ENCODE data around the gene FAM228B.
"Not testable (repeated sequence)": the region's sequence is repeated elsewhere in the genome, so short reads cannot be mapped to it uniquely, and the experiment has no call there.

Gene FAM228B

DNA sequence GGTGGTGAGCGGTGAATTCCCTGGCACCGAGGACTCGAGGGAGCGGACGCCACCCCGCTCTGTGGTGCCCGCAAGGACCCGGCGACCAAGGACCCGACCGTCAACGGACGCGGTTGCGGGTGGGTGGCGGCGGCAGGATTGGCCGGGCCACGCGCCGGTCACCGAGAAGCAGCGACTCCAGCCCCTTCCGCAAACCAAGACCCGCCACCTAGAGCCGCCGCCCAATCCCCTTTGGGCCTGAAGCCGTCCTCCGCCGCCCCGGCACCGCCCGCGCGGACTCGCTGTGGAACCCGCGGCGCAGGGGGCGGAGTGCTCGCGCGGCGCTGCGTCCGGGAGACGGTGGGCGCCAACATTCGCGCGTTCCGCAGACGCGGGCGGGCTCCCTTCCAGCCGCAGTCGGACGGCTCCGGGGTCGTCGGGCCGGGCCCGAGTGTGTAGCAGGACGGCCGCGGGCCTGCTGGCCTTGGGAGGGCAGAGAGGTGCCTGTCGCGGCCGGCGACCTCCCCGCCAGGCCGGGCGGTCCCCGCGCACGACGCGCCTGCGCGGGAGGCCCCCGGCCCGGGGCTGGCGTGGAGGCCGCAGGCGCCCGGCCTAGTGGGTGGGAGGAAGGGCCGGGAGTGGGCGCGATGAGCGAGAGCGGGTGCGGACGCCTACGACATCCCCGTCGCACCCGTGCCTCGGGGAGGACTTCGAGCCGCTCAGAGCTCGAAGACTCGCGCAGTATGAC, at the start of gene FAM228B, which contains the start of gene PFN4:
FAM228B (plus strand) TSS at position 275 of the 727 bp plus-strand sequence. CDS start 893 bp downstream, outside the sequence.
PFN4 (minus strand) TSS at position 140 of the 727 bp plus-strand sequence. CDS start 799 bp downstream, outside the sequence.
- DNase-seq (ENCODE audit: low read depth in 2 of 2), result peak; percentile 31 to 33

GRCh38 chr2:24073816-24074215, 49.5 kb upstream of the FAM228B start:
- no peak for DNase-seq (ENCODE audit: low read depth in 2 of 2)

DNA sequence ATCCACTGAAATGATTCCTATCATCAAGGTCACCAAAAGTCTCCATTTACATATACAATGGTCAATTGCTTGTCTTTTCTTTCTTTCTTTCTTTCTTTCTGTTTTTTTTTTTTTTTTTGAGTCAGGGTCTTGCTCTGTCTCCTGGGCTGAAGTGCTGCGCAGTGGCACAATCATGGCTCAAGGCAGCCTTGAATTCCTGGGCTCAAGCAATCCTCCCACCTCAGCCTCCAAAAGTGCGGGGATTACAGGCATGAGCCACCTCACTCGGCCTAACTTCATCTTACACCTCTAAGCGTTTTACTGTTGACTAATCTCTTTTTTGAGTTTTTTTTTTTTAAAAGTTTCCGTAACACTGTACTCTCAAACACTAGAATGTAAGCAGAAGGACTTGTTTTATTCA, 48.0 kb upstream of the FAM228B start:
- DNase-seq (ENCODE audit: low read depth in 2 of 2), result no peak

- peak; percentile 98 to 99 for DNase-seq (ENCODE audit: low read depth in 2 of 2)
These were observed 47.1 kb upstream of the FAM228B start, which contains the start of gene SF3B6 for GRCh38 chr2:24075915-24076848. Gene SF3B6, minus strand, starts transcription at chr2:24076326. Its CDS starts 97 bp downstream, at chr2:24076229.

DNA sequence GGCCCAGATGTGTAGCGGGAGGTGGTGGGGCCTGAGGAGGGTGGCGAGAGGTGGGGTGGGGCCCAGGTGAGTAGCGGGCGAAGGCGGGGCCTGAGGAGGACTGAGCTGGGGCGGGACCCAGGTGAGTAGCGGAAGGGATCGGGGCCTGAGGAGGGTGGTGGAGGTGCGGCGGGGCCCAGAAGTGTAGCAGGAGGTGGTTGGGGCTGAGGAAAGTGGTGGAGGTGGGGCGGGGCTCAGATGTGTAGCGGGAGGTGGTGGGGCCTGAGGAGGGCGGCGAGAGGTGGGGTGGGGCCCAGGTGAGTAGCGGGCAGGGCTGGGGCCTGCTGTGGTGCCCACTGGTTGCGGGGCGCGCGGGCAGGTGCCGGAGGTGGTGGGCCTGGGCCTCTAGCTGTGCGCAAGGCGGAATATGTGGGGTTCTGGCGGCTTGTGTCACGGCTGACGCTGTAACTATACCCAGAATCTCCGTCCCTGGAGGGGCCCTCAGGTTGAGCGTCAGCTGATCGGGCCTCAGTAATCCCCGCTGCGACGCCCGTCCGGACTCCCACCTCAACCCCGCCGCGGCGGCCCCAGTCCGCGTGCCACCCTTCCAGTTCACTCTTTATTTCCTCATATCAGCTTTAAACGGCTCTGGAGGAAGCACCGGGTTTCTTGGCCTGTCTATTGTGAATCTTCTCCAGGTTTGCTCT, 46.3 kb upstream of the FAM228B start:
- DNase-seq (ENCODE audit: low read depth in 2 of 2), result no peak

- no peak for DNase-seq (ENCODE audit: low read depth in 2 of 2)
These were observed 45.8 kb upstream of the FAM228B start for GRCh38 chr2:24077535-24077877.

DNA sequence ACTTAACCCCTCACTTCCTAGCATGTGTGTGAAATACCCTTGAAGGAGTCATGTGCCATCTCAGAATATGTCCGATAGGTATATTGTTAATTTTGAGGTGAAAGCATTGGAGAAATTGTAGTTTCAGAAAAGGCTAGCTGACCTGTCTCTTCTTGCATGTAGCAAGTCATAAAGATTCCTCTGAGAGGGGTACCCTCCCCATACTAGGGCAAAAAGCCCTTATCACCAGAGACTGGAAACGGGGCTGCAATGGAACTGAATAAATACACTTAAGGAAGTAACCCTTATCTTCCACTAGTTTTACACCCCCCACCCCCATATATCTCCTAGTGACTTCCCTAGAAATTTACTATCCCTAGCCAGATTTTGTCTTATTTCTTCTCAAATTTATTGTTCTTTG, 45.4 kb upstream of the FAM228B start:
- no peak for DNase-seq (ENCODE audit: low read depth in 2 of 2)

- no peak for DNase-seq (ENCODE audit: low read depth in 2 of 2)
These were observed 42.6 kb upstream of the FAM228B start for GRCh38 chr2:24080701-24081100.

DNA sequence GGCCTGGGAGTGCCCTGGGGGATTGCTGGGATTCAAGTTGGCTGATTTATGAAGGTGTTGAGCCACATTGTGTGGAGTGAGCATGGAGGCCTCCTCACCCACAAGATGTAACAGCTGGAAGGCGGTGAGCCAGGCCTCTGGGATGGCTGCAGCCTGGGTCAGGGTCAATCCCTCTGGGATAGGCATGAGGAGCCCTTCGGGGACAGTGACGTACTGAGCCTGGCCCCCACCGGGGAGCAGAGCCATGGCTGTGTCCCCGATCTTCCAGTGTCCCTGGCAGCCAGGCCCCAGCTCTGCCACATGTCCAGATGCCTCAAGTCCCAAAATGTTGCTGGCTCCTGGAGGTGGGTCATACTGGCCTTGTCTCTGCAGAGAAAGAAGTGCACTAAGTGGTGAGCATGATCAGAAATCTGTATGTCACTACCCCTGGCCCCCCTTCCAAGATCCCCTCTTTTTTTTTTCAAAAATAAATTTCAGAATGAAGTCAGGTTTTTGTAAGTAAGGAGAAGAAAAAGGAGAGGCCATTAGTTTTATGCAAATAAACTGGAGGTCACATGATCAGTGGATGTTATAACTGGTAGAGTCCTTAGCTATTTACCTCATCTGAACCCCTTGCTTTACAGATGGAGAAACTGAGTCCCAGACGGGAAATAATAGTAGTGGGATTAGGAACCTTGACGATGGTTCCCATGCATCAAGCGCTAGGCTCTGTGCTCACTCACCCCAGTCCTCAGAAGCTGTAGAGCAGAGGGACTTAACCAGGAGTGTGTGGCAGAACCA, 40.3 kb upstream of the FAM228B start:
- DNase-seq (ENCODE audit: low read depth in 2 of 2), result no peak

DNA sequence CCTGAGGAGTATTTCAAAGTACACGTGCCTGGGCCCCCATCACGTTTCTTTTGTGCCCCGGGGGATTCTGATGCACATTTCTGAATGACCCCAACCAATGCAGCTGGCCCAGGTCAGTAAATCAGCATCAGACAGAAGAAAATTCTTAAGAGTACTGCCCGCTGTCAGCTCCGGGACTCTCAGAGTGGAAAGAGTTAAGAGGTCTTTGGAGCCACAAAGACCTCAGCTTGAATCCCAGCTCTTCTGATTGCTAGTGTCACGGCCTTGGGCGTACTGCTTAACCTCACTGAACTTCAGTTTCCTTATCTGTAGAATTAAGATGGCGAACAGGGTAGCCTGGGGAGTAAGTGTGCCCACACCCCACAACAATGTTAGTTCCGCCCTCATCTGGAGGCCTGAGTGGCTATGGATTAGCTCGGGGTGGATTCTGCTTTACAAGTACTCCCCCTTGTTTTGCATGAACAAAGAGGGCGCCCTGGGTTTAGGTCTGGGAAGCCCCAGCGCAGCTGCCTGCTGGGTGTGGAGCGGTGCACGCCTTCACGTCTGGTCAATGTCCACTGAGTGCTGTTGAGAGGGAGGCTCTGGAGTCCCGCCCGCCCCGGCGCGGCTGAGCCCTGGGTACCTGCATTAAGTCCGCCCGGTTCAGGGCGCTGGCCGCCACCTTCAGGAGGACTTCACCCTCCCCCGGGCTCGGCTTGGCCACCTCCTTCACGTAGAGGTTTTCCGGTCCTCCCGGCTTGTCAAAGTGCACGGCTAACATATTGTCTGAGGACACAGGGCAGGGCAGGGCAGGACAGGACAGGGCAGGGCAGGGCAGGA, 39.5 kb upstream of the FAM228B start:
- no peak for DNase-seq (ENCODE audit: low read depth in 2 of 2)

- DNase-seq (ENCODE audit: low read depth in 2 of 2), result peak; percentile 63 to 65
These were observed 38.7 kb upstream of the FAM228B start, which contains the start of gene TP53I3 for GRCh38 chr2:24084386-24085199. Gene TP53I3, minus strand, starts transcription at chr2:24084834. Its CDS starts 508 bp downstream, at chr2:24084326.

- no peak for DNase-seq (ENCODE audit: low read depth in 2 of 2)
These were observed 38.1 kb upstream of the FAM228B start for GRCh38 chr2:24085200-24085489.

DNA sequence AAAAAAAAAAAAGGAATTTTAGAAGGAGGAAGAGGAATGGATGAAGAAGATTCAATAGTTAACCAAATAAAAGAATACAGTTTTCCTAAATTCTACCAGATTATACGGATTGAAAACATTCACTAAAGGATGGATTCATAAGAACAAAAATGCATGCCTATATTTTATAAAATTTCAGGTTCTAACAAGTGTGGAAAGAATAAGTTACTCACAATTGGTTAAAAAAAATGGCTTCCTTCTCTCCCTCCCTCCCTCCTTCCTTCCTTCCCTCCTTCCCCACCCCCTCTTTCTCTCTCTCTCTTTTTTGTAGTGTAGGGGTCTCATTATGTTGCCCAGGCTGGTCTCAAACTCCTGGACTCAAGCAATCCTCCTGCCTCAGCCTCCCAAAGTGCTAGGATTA, 37.0 kb upstream of the FAM228B start:
- no peak for DNase-seq (ENCODE audit: low read depth in 2 of 2)

DNA sequence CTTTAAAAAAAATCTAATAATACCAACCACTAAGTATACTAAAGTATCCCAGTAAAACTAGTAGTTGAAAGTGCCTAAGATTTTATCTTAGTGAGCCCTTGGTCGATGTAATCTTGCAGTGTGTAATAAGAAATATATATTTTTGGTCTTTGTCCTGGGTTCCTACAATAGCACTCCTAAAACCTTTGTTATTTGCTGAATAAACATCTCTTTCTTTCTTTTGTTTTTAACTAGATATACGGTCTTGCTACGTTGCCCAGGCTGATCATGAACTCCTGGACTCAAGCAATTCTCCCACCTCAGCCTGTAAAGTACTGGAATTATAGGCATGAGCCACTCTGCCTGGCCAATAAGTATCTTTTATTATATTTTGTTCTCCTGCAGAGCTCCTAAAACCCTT, 36.2 kb upstream of the FAM228B start:
- DNase-seq (ENCODE audit: low read depth in 2 of 2), result no peak

DNA sequence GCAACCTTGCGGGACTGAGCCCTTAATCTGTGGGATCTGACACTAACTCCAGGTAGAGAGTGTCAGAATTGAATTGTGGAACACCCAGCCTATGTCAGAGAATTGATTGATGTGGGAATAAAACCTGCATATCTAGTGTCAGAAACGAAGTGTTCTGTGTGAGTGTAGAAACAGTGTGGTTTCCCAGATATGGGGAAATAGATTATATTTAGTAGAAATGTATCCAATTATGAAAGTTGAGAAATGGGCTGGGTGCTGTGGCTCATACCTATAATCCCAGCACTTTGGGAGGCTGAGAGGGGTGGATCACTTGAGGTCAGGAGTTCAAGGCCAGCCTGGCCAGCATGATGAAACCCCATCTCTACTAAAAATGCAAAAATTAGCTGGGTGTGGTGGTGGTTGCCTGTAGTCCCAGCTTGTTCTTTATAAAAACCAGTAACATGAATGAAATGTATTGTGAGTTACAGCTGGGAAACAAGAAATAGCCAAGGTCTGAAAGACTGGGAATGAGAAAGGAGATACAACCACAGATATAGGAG, 34.4 kb upstream of the FAM228B start:
- no peak for DNase-seq (ENCODE audit: low read depth in 2 of 2)

DNA sequence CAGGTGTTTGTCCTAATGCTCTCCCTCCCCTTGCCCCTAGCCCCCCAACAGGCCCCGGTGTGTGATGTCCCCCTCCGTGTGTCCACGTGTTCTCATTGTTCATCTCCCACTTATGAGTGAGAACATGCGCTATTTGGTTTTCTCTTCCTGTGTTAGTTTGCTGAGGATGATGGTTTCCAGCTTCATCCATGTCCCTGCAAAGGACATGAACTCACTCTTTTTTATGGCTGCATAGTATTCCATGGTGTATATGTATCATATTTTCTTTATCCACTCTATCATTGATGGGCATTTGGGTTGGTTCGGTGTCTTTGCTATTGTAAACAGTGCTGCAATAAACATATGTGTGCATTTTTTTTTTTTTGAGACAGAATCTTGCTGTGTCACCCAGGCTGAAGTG, 30.0 kb upstream of the FAM228B start:
- DNase-seq (ENCODE audit: low read depth in 2 of 2), result not testable (repeated sequence)

- not testable (repeated sequence) for DNase-seq (ENCODE audit: low read depth in 2 of 2)
These were observed 28.0 kb upstream of the FAM228B start for GRCh38 chr2:24095171-24095677.

- DNase-seq (ENCODE audit: low read depth in 2 of 2), result not testable (repeated sequence)
These were observed 22.5 kb upstream of the FAM228B start for GRCh38 chr2:24100732-24101131.

DNA sequence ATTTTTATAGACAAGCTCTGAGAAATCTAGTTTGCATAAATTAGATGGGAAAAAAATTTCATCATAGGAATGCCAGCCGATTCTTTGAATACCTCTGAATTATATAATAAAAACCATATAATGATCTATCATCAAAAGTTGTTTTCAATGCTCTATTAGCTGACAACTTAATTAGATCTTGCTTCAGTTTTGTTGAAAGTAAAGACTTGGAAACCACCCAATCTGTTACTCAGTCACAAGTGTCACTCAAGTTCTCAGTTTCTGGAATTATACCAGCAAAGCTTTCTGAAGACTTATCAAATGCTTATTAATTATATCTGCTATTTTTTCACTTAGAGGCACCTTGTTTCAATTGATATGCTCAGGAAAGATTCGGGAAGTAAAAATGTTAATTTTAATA, 21.3 kb upstream of the FAM228B start:
- no peak for DNase-seq (ENCODE audit: low read depth in 2 of 2)

All from stimulated activated CD8-positive, alpha-beta memory T cell treated with anti-CD3 and anti-CD28 coated beads, Interleukin-2, amount 100 ng/mL, for 1 hour (primary cell).